SK-N-MC (cell line): ENCODE results near the gene KIF21B.

ENCODE experiments used
- DNase-seq: peaks from one replicate; pipeline ENCODE4 v3.0.0-alpha.2; 2011; ENCODE audit warnings: low read depth, low spot score
- H3K27ac ChIP-seq: fragments of 200-600 bp; sonication (generic); 2 replicates; pipeline ENCODE4 v1.5.1; 2016; ENCODE audit warnings: mixed run types
- H3K36me3 ChIP-seq: fragments of 200-600 bp; sonication (generic); 2 replicates; pipeline ENCODE4 v1.6.1; 2017; ENCODE audit warnings: antibody characterized with exemption, low read length, mixed read lengths; ENCODE audit not compliant: insufficient read depth
- H3K4me3 ChIP-seq: fragments of 200-600 bp; sonication (generic); 2 replicates; pipeline ENCODE4 v1.5.1; 2016
- H3K9ac ChIP-seq: fragments of 200-600 bp; sonication (generic); 2 replicates; pipeline ENCODE4 v1.8.0; 2017; ENCODE audit warnings: mixed run types, mixed read lengths; ENCODE audit not compliant: insufficient read length
- H3K9me3 ChIP-seq: fragments of 200-600 bp; sonication (generic); 2 replicates; pipeline ENCODE4 v1.6.1; 2017; ENCODE audit warnings: low read depth, mild to moderate bottlenecking, antibody characterized with exemption, low read length, moderate library complexity, mixed read lengths
- EZH2 ChIP-seq: fragments of 200-600 bp; sonication (generic); IDR thresholded peaks from one replicate; pipeline ENCODE4 v1.6.1; 2017; ENCODE audit warnings: antibody characterized with exemption
- FOXP2 ChIP-seq: optimal IDR thresholded peaks from 2 replicates; pipeline ENCODE3; 2011; ENCODE audit warnings: mild to moderate bottlenecking, moderate library complexity; ENCODE audit not compliant: insufficient read depth; ENCODE audit errors: extremely low read length, control extremely low read depth
- POLR2AphosphoS5 ChIP-seq: IDR thresholded peaks from 2 replicates; pipeline ENCODE4 v1.6.1; 2012; ENCODE audit warnings: mild to moderate bottlenecking, low read depth, low read length, borderline replicate concordance

The KIF21B gene

DNA sequence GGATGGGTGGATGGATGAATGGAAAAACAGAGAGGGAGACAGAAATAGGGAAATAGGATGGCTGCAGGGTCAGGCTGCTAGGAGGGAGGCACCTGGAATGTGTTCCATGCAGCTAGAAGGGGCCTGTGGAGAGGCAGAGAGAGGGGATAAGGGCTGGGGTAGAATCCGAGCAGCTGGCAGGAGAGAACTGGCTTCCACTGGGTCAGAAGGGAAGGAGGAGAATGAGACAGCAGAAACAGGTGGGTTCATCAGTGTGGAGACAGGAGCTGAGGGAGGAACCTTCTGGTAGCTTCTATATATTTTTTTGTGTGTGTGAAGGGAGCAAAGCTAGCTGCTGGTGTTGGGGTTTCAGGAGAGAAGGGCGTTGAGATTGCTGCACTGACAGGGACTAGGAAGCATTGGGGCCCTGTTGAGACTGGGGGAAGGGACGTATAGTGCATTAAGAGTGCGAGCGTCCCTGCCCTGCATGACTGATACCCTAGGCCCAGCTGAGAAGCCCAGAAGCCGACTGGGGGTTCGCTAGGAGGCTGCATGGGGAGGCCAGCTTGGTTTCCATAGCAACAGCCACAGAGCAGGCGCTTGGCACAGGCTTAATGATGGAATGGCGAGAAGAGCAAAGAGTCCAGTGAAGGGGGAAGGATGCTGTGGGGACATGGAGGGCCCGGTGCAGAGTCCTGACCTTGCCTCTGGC lies 14.8 kb upstream of the KIF21B start:
- H3K9me3 ChIP-seq, result no peaks in the 10 kb centered on the region
- no peak for DNase-seq
- H3K27ac ChIP-seq, result no peak overlapping the region
- no peak overlapping the region for H3K4me3 ChIP-seq
- TF ChIP-seq EZH2 (no peak), FOXP2 (no peak), POLR2AphosphoS5 (no peak)
- H3K36me3 ChIP-seq, result no peaks in the 10 kb centered on the region
- no peak overlapping the region for H3K9ac ChIP-seq

DNA sequence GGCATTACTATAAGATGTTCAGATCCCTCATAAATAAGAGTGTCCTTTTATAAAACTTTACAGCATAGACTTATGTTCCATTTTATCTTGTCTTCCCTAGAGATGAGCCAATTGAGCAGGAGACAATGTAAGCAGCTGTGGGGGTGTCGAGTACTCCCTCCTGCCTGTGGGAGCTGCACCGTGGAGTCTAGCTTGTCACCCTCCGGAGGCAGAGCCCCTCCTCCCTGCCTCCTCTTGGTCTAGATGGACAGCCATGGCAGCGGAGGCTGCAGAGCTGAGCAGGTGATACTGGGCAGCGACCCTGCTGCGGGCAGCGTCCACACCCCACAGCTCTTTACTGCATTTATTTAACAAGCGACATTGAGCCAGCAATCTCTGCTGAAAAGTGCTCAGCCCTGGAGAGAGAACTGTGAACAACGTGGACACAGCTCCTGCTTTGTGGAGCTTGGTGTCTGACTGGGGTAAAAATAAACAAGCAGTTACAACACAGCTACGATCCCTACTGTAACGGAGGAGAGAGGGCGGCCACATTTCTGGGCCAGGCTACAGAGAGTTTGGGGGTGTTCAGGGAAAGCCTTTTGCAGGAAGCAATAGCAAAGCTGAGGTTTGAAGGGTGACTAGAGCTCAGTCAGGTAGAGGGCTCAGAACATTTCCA lies 12.8 kb upstream of the KIF21B start:
- TF ChIP-seq EZH2 (no peak), POLR2AphosphoS5 (no peak), FOXP2 (no peak)
- Histone ChIP-seq H3K27ac (no peak overlapping the region), H3K9me3 (no peaks in the 10 kb centered on the region), H3K4me3 (no peak overlapping the region), H3K9ac (no peak overlapping the region), H3K36me3 (no peaks in the 10 kb centered on the region)
- DNase-seq, result no peak

GRCh38 chr1:201034671-201035070 lies 11.2 kb upstream of the KIF21B start:
- H3K27ac ChIP-seq, result no peak overlapping the region
- no peak for TF ChIP-seq POLR2AphosphoS5
- TF ChIP-seq EZH2, result no peak
- TF ChIP-seq FOXP2, result no peak
- H3K9ac ChIP-seq, result no peak overlapping the region
- no peak for DNase-seq
- H3K4me3 ChIP-seq, result no peak overlapping the region
- no peaks in the 10 kb centered on the region for H3K9me3 ChIP-seq
- no peaks in the 10 kb centered on the region for H3K36me3 ChIP-seq

- Histone ChIP-seq H3K9me3 (no peaks in the 10 kb centered on the region), H3K4me3 (no peak overlapping the region), H3K36me3 (no peaks in the 10 kb centered on the region), H3K9ac (no peak overlapping the region), H3K27ac (no peak overlapping the region)
- TF ChIP-seq FOXP2 (no peak), POLR2AphosphoS5 (no peak), EZH2 (no peak)
- no peak for DNase-seq
Measured at GRCh38 chr1:201032408-201032807, 8.9 kb upstream of the KIF21B start.

DNA sequence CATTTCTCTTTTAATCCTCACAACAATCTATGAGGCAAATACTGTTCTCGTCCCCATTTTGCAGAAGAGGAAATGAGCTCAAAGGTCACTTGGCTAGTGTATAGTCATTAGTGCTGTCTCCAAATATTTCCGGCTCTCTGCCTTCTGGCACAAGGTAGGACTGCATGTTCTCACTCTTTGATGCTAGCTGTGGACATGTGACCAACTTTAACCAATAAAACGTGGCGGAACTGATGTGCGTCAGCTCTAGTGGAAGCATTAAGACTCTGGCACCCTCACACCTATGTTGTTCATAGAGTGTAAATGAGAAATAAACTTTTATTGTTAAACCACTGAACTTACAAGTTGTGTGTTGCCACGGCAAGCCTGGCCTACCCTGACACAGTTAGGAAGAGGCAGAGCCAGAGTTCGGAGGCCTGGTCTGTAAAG lies 5.0 kb upstream of the KIF21B start:
- TF ChIP-seq EZH2 (no peak), FOXP2 (no peak), POLR2AphosphoS5 (no peak)
- H3K9me3 ChIP-seq, result no peaks in the 10 kb centered on the region
- H3K9ac ChIP-seq, result no peak overlapping the region
- no peak overlapping the region for H3K27ac ChIP-seq
- no peak overlapping the region for H3K4me3 ChIP-seq
- no peak for DNase-seq
- no peaks in the 10 kb centered on the region for H3K36me3 ChIP-seq

DNA sequence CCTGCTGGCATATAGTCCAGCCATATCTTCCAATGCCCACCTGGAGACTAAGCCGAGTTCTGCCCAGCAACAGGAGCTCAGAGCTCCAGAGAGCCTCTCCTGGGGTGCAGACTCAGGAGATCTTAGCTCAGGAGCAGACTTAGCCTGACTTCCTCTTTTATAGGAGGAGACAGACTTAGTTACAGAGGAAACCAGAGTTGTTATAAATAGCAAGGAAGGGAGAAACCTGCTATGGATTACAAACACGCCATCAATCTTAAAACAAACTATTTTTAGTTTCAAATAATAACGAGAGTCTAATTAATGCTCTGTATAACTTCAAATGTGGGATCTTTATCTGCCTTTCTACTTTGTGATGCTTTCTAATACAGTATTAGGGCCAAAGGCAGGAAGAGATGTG lies 3.3 kb upstream of the KIF21B start:
- Histone ChIP-seq H3K9ac (no peak overlapping the region), H3K9me3 (no peaks in the 10 kb centered on the region), H3K36me3 (no peaks in the 10 kb centered on the region), H3K4me3 (no peak overlapping the region), H3K27ac (no peak overlapping the region)
- TF ChIP-seq EZH2, result no peak
- TF ChIP-seq FOXP2, result no peak
- TF ChIP-seq POLR2AphosphoS5, result no peak
- DNase-seq, result no peak

- H3K9ac ChIP-seq, result no peak overlapping the region
- TF ChIP-seq FOXP2 (no peak), EZH2 (no peak), POLR2AphosphoS5 (no peak)
- no peaks in the 10 kb centered on the region for H3K36me3 ChIP-seq
- H3K4me3 ChIP-seq, result no peak overlapping the region
- H3K27ac ChIP-seq, result no peak overlapping the region
- H3K9me3 ChIP-seq, result no peaks in the 10 kb centered on the region
- DNase-seq, result no peak
Measured at GRCh38 chr1:201026234-201026633, 2.7 kb upstream of the KIF21B start.

GRCh38 chr1:201025571-201026002 lies 2.1 kb upstream of the KIF21B start:
- Histone ChIP-seq H3K9ac (no peak overlapping the region), H3K4me3 (no peak overlapping the region), H3K9me3 (no peaks in the 10 kb centered on the region), H3K36me3 (no peaks in the 10 kb centered on the region), H3K27ac (no peak overlapping the region)
- no peak for TF ChIP-seq POLR2AphosphoS5
- no peak for TF ChIP-seq EZH2
- TF ChIP-seq FOXP2, result no peak
- no peak for DNase-seq

- no peak for DNase-seq
- Histone ChIP-seq H3K4me3 (no peak overlapping the region), H3K9me3 (no peaks in the 10 kb centered on the region), H3K36me3 (no peaks in the 10 kb centered on the region), H3K27ac (no peak overlapping the region), H3K9ac (no peak overlapping the region)
- no peak for TF ChIP-seq POLR2AphosphoS5
- TF ChIP-seq EZH2, result no peak
- TF ChIP-seq FOXP2, result no peak
Measured at GRCh38 chr1:201024625-201024998, 1.1 kb upstream of the KIF21B start.
